Activated CD8-positive, alpha-beta T cell treated with anti-CD3 and anti-CD28 coated beads, Interleukin-2, amount 10 ng/mL, durations not matched to agents 7 days and 5 days (primary cell): ENCODE data around the gene RHBDL3. TPM values are rescaled to one million over a fixed set of nuclear protein-coding genes. Genes with fewer than 3 reads are reported as not detected.
A peak's percentile ranks its signal among the peaks of the same experiment; 100 is the strongest.
"Not testable (repeated sequence)": the region's sequence is repeated elsewhere in the genome, so short reads cannot be mapped to it uniquely, and the experiment has no call there.

Source experiments
- ATAC-seq: fragments of 150-1000 bp; cut with Tn5 transposase; one replicate; pipeline ENCODE4 v1.10.0; 2021; ENCODE audit warnings: moderate library complexity
- CTCF ChIA-PET: fragments of 350-600 bp; sonication (Branson Sonifier 250); formaldehyde crosslinking; loops from one replicate; lab custom pipeline; 2021; ENCODE audit warnings: antibody characterized with exemption; lab: Charles Lee
- POLR2A ChIA-PET: fragments of 350-600 bp; sonication (Branson Sonifier 250); formaldehyde crosslinking; loops from one replicate; lab custom pipeline; 2021; ENCODE audit warnings: antibody characterized with exemption; lab: Charles Lee
- DNase-seq: peaks from one replicate; pipeline ENCODE4 v3.0.0-alpha.2; 2020
- H3K27ac Mint-ChIP-seq: one replicate; pipeline ENCODE4 v1.8.0; 2021; ENCODE audit warnings: mild to moderate bottlenecking, mixed read lengths
- H3K27me3 Mint-ChIP-seq: one replicate; pipeline ENCODE4 v1.8.0; 2021; ENCODE audit warnings: low read depth, mixed read lengths
- H3K36me3 Mint-ChIP-seq: one replicate; pipeline ENCODE4 v1.8.0; 2021; ENCODE audit warnings: low read depth, mixed read lengths
- H3K4me1 Mint-ChIP-seq: one replicate; pipeline ENCODE4 v1.8.0; 2021; ENCODE audit warnings: low read depth, mixed read lengths
- H3K4me3 Mint-ChIP-seq: one replicate; pipeline ENCODE4 v1.8.0; 2021; ENCODE audit warnings: mild to moderate bottlenecking, mixed read lengths
- H3K9me3 Mint-ChIP-seq: one replicate; pipeline ENCODE4 v1.8.0; 2022; ENCODE audit warnings: mixed read lengths; ENCODE audit not compliant: insufficient read depth
- total RNA-seq, 2 experiments: library from RNA; stranded (reverse); gene quantifications; one replicate each; pipeline ENCODE4 v1.2.3, GENCODE V29; 2021

Gene RHBDL3
- total RNA-seq, 2 experiments from 2014 or later: 0.82 to 1.0 TPM

DNA sequence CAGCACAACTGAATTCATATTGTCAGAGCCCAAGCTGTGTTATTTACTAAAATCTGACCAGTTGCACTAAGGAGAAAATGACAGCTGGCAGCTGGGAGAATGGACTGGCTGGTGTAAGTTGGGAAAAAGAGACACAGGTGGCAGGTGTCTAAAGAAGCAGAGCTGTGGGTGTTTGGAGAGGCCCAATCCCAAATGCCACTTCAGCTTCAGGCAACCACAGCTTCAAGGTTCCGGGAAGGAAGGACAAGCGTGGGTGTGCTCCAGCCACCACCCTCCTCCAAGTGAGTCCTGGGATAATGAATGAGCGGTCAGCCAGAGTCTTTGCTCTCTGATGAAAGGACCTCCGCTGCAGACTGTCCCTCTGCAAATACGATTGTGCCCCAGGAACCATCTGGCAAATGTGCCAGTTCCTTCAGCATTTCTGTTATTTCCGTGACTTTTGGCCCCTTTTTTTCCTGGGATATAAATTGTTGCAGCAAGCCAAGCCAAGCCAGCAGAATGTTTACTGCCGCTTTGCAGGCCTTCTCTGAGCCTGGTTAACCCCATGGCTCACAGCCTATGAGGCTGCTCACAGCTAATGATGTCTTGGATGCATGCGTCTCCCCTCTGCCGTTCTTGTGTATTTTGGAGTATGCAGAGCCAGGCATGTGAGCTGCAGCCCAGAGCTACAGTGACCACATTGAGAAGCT, 9.5 kb upstream of the RHBDL3 start:
- CTCF ChIA-PET: interaction anchor here (4.2 kb wide), 1 partner anchor 63 kb away, joined by 17 read pairs; no protein-coding TSS in a partner anchor
- ATAC-seq (no peak), DNase-seq (no peak)
- POLR2A ChIA-PET: no interaction called here
- H3K27me3 Mint-ChIP-seq: peaks cover 25% of the 10 kb centered on the region
- H3K9me3 Mint-ChIP-seq: no peaks in the 10 kb centered on the region
- no peak overlapping the region for H3K4me3 Mint-ChIP-seq
- H3K36me3 Mint-ChIP-seq: no peaks in the 10 kb centered on the region
- no peak overlapping the region for H3K27ac Mint-ChIP-seq
- peaks cover 2% of the 10 kb centered on the region for H3K4me1 Mint-ChIP-seq

GRCh38 chr17:32256701-32257019, 9.0 kb upstream of the RHBDL3 start:
- H3K9me3 Mint-ChIP-seq: no peaks in the 10 kb centered on the region
- POLR2A ChIA-PET: no interaction called here
- CTCF ChIA-PET: interaction anchor here (4.2 kb wide), 1 partner anchor 62 kb away, joined by 17 read pairs; no protein-coding TSS in a partner anchor
- H3K27me3 Mint-ChIP-seq: peaks cover 28% of the 10 kb centered on the region
- ATAC-seq: no peak
- H3K4me1 Mint-ChIP-seq: peaks cover 2% of the 10 kb centered on the region
- DNase-seq: no peak
- no peak overlapping the region for H3K4me3 Mint-ChIP-seq
- H3K36me3 Mint-ChIP-seq: no peaks in the 10 kb centered on the region
- no peak overlapping the region for H3K27ac Mint-ChIP-seq

DNA sequence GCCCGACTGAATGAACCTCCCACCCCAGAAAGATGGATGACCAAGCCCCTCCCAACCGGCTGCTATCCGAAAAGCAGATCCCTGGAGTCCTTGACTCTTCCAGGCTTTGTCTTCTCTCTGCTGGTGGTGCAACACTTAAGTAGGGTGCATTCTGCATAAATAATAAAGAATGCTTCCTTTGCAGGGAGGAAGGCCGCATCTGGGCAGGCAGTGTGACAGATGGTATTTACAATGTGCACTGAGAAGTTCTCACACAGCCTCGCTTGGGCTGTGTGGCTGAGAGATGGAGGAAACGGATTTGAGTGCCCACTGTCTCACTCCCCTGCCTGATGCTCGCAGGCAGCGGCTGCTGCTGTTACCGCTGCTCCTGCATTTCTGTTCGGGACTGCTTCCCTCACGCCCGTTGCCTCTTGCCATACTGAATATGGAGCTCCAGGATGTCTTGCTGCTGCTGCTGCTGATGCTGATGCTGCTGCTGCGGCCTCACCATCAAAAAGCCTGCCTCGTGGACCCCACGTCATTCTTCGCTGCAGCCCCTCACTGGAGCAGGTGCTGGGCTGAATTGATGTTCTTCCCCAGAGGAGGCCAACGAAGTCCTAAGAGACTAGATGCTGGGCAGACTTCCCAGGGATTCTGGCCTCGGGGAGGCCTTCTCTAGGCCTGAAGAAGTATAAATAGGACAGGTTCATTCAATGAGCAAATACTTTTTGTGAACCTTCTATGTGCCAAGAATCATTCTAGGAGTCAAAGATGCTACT, 7.1 kb upstream of the RHBDL3 start:
- POLR2A ChIA-PET: interaction anchor here (0.6 kb wide), 1 partner anchor 111 kb away, joined by 3 read pairs; no protein-coding TSS in a partner anchor
- Mint-ChIP-seq H3K4me3 (no peak overlapping the region), H3K27me3 (peaks cover 41% of the 10 kb centered on the region)

GRCh38 chr17:32259586-32259985, 6.0 kb upstream of the RHBDL3 start:
- Mint-ChIP-seq H3K36me3 (no peaks in the 10 kb centered on the region), H3K9me3 (no peaks in the 10 kb centered on the region), H3K27ac (no peak overlapping the region), H3K27me3 (peaks cover 50% of the 10 kb centered on the region), H3K4me3 (no peak overlapping the region), H3K4me1 (no peaks in the 10 kb centered on the region)
- POLR2A ChIA-PET: no interaction called here
- DNase-seq (no peak), ATAC-seq (no peak)
- CTCF ChIA-PET: interaction anchor here (0.6 kb wide), 1 partner anchor 60 kb away, joined by 3 read pairs; no protein-coding TSS in a partner anchor

More for the DNA sequence above, 7.1 kb upstream of the RHBDL3 start:
- DNase-seq: no peak
- H3K27ac Mint-ChIP-seq: no peak overlapping the region
- no peaks in the 10 kb centered on the region for H3K36me3 Mint-ChIP-seq
- H3K4me1 Mint-ChIP-seq: no peaks in the 10 kb centered on the region
- ATAC-seq: no peak
- CTCF ChIA-PET: interaction anchor here (4.2 kb wide), 1 partner anchor 60 kb away, joined by 17 read pairs; no protein-coding TSS in a partner anchor
- no peaks in the 10 kb centered on the region for H3K9me3 Mint-ChIP-seq

DNA sequence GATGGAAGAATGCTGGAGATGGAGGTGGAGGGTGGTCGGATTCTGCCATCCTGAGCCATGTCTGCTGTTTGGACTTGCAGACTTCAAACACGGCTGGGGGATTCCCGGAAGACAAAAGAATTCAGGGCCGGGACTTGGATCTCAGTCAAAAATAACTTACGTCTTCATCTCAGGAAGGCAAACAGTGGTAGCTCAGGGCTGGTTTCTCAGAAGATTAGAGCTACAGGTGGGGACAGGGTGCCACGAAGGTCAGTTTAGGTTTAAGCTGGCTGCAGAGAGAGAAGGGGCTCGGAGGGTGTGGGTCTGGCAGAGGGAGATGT, 4.3 kb upstream of the RHBDL3 start:
- ChIA-PET CTCF (interaction anchor here (0.7 to 1.3 kb wide), 3 partner anchors 8 to 58 kb away, joined by 3 to 4 read pairs (median 3); no protein-coding TSS in a partner anchor), POLR2A (interaction anchor here (1.3 kb wide), 1 partner anchor 79 kb away, joined by 3 read pairs; no protein-coding TSS in a partner anchor)
- H3K4me3 Mint-ChIP-seq: no peak overlapping the region
- no peaks in the 10 kb centered on the region for H3K36me3 Mint-ChIP-seq
- H3K27me3 Mint-ChIP-seq: peaks cover 56% of the 10 kb centered on the region
- ATAC-seq: no peak
- no peaks in the 10 kb centered on the region for H3K9me3 Mint-ChIP-seq
- H3K27ac Mint-ChIP-seq: no peak overlapping the region
- DNase-seq: no peak
- H3K4me1 Mint-ChIP-seq: peaks cover 3% of the 10 kb centered on the region

DNA sequence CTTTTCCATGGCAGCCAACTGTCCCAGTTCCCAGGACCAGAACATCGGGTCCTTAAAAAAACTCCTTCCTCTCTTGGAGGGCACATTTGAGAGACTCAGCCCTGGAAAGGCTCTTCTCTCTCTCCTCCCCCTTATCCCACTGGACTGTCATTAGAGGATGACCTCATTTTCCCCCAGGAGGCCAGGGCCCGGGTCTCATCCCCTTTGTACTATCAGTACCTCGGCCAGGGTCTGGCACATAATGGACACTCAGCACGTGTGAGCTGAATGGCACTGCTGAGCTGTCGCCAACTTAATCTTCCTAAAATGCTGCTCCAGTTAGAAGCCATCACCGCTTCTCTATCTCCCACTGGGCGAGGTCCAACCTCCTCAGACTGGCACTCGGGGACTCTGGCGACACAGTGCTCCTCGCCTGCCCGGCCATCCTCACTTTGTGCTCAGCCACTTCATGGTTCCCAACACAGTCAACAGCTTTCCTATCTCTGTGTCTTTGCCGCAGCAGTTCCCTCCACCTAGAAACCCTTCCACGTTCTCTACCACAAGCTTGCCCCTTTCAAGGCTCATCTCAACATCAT, 3.6 kb upstream of the RHBDL3 start:
- ATAC-seq (no peak), DNase-seq (no peak)
- H3K27ac Mint-ChIP-seq: no peak overlapping the region
- no peaks in the 10 kb centered on the region for H3K9me3 Mint-ChIP-seq
- CTCF ChIA-PET: interaction anchor here (0.7 to 2.3 kb wide), 3 partner anchors 9 to 58 kb away, joined by 3 to 8 read pairs (median 4); no protein-coding TSS in a partner anchor
- H3K4me3 Mint-ChIP-seq: no peak overlapping the region
- peaks cover 5% of the 10 kb centered on the region for H3K4me1 Mint-ChIP-seq
- peaks cover 55% of the 10 kb centered on the region for H3K27me3 Mint-ChIP-seq
- POLR2A ChIA-PET: interaction anchor here (0.7 to 1.3 kb wide), 2 partner anchors 9 to 79 kb away, joined by 3 read pairs; no protein-coding TSS in a partner anchor
- H3K36me3 Mint-ChIP-seq: no peaks in the 10 kb centered on the region

DNA sequence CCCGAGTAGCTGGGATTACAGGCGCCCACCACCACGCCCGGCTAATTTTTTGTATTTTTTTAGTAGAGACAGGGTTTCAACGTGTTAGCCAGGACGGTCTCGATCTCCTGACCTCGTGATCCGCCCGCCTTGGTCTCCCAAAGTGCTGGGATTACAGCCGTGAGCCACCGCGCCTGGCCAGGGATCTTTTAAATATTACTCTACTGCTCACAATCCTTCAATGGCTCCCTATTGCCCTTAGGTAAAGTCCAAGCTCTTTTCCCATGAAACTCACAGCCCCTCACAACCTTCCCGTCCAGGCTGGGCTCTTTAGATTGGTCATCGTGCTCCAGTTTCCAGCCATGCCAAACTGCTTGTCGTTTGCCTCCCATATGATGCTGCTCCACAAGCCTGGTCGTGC, 2.1 kb upstream of the RHBDL3 start:
- ChIA-PET CTCF (interaction anchor here (2.3 kb wide), 1 partner anchor 10 kb away, joined by 8 read pairs; no protein-coding TSS in a partner anchor), POLR2A (interaction anchor here (0.6 to 1.0 kb wide), 2 partner anchors 77 to 87 kb away, joined by 3 to 4 read pairs; no protein-coding TSS in a partner anchor)
- H3K9me3 Mint-ChIP-seq, DNase-seq, ATAC-seq, H3K4me3 Mint-ChIP-seq, H3K36me3 Mint-ChIP-seq, H3K27ac Mint-ChIP-seq: not testable (repeated sequence)
- peaks cover 13% of the 10 kb centered on the region for H3K4me1 Mint-ChIP-seq
- H3K27me3 Mint-ChIP-seq: peaks cover 63% of the 10 kb centered on the region

DNA sequence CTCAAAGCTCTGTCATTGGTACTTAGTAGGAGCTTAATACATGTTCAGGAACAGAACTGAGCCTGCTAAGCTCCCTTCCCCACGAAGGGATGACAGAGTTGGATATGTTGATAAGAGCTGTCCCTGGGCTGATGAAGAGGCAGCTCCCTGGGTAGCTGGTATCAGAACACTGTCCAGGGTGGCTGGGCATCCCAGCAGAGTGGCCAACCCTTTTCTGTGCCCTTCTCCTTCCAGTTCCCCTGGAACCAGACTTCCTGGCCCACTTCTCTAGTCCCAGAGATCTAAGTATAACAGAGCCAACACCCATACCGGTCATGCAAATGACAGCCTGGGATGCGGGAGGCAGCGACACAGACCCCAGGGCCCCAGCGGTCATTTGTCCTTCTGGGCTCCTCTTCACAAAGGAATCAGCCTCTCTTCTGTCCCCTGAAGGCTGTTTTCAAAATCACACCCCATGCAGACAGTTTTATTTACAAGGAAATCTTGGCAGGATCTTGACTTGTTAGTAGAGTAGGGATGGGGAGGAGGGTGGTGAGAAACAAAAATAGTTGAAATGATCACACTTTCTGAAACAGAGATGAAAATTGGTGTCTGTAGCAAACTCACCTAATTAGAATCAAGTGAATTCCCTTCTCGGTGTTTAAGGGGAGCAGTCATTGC, 1.4 kb upstream of the RHBDL3 start:
- DNase-seq (no peak), ATAC-seq (no peak)
- H3K9me3 Mint-ChIP-seq: no peaks in the 10 kb centered on the region
- H3K27ac Mint-ChIP-seq: no peak overlapping the region
- CTCF ChIA-PET: interaction anchor here (2.3 kb wide), 1 partner anchor 11 kb away, joined by 8 read pairs; no protein-coding TSS in a partner anchor
- peaks cover 67% of the 10 kb centered on the region for H3K27me3 Mint-ChIP-seq
- H3K4me1 Mint-ChIP-seq: peaks cover 13% of the 10 kb centered on the region
- POLR2A ChIA-PET: interaction anchor here (1.0 kb wide), 1 partner anchor 86 kb away, joined by 3 read pairs; no protein-coding TSS in a partner anchor
- H3K4me3 Mint-ChIP-seq: no peak overlapping the region
- H3K36me3 Mint-ChIP-seq: no peaks in the 10 kb centered on the region

- ChIA-PET POLR2A (no interaction called here), CTCF (interaction anchor here (1.0 kb wide), 1 partner anchor 67 kb away, joined by 3 read pairs; no protein-coding TSS in a partner anchor)
- Mint-ChIP-seq H3K36me3 (no peaks in the 10 kb centered on the region), H3K27me3 (peaks cover 70% of the 10 kb centered on the region), H3K4me3 (peak overlapping the region; percentile 56), H3K27ac (no peak overlapping the region), H3K4me1 (peaks cover 13% of the 10 kb centered on the region), H3K9me3 (no peaks in the 10 kb centered on the region)
- DNase-seq (no peak), ATAC-seq (no peak)
These were observed 825 bp upstream of the RHBDL3 start for GRCh38 chr17:32264823-32265191.

DNA sequence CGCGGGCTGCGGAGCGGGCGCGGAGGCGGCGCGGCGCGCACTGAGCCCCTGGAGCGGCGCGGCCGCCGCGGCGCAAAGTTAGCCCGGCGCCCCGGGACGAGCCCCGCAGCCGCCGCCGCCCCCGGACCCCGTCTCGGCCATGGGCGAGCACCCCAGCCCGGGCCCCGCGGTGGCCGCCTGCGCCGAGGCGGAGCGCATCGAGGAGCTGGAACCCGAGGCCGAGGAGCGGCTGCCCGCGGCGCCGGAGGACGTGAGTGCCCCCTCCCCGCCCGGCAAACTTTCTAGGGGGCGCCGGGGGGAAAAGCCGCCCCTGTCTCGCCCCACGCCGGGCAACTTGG, 388 bp downstream of the RHBDL3 start:
- Mint-ChIP-seq H3K4me3 (no peak overlapping the region), H3K27me3 (peaks cover 72% of the 10 kb centered on the region), H3K9me3 (no peaks in the 10 kb centered on the region), H3K36me3 (no peaks in the 10 kb centered on the region), H3K4me1 (peaks cover 13% of the 10 kb centered on the region), H3K27ac (no peak overlapping the region)
- DNase-seq (no peak), ATAC-seq (no peak)
- CTCF ChIA-PET: no interaction called here
- POLR2A ChIA-PET: no interaction called here
